Right lung (tissue), 5 donors: ENCODE results near the gene LITAF. TPM values are rescaled to one million over a fixed set of nuclear protein-coding genes. Genes with fewer than 3 reads are reported as not detected.
"Not testable (repeated sequence)": the region's sequence is repeated elsewhere in the genome, so short reads cannot be mapped to it uniquely, and the experiment has no call there.

Source experiments
- DNase-seq, 2 donors: peaks; one replicate each; pipeline ENCODE4 v3.0.0-alpha.2; 2013
- polyA plus RNA-seq, 5 donors: library from polyadenylated mRNA; unstranded; fragments of 120-200 nt; gene quantifications; one replicate each; pipeline versions ENCODE4 v1.2.1 to v1.2.3, GENCODE V29; 2013; ENCODE audit warnings: inconsistent platforms in 1 of 5, low replicate concordance in 1 of 5; ENCODE audit not compliant: insufficient read length in 5 of 5, insufficient read depth in 1 of 5

The LITAF gene
- polyA plus RNA-seq, 5 donors, result 111 to 130 (median 121) TPM

GRCh38 chr16:11602321-11602720 lies 15.6 kb upstream of the LITAF start:
- DNase-seq, result no peak

GRCh38 chr16:11601911-11602310 lies 15.2 kb upstream of the LITAF start:
- DNase-seq, result no peak

- no peak for DNase-seq
These were observed 14.7 kb upstream of the LITAF start for GRCh38 chr16:11601425-11601824.

GRCh38 chr16:11599579-11599978 lies 12.9 kb upstream of the LITAF start:
- DNase-seq, result no peak

GRCh38 chr16:11597235-11598095 lies 10.7 kb upstream of the LITAF start:
- DNase-seq, result no peak

- DNase-seq, result no peak
These were observed 10.0 kb upstream of the LITAF start for GRCh38 chr16:11596572-11597226.

- no peak for DNase-seq
These were observed 6.9 kb upstream of the LITAF start for GRCh38 chr16:11593581-11593980.

- DNase-seq, result not testable (repeated sequence)
These were observed 6.4 kb upstream of the LITAF start for GRCh38 chr16:11593076-11593475.

- DNase-seq, result not testable (repeated sequence)
These were observed 4.9 kb upstream of the LITAF start for GRCh38 chr16:11591630-11592029.

GRCh38 chr16:11589198-11589550 lies 2.5 kb upstream of the LITAF start:
- no peak for DNase-seq

- no peak for DNase-seq
These were observed 1.8 kb upstream of the LITAF start for GRCh38 chr16:11588321-11589197.

GRCh38 chr16:11587643-11588247 lies 1.0 kb upstream of the LITAF start:
- DNase-seq, result no peak

- no peak for DNase-seq
These were observed 302 bp downstream of the LITAF start for GRCh38 chr16:11586378-11586855.

- no peak for DNase-seq
These were observed 1.0 kb downstream of the LITAF start for GRCh38 chr16:11585460-11586377.

GRCh38 chr16:11583889-11584565 lies 2.7 kb downstream of the LITAF start:
- no peak for DNase-seq

GRCh38 chr16:11583166-11583565 lies 3.6 kb downstream of the LITAF start:
- DNase-seq, result no peak

- DNase-seq, result no peak
These were observed 4.4 kb downstream of the LITAF start for GRCh38 chr16:11582157-11582814.

- DNase-seq, result no peak
These were observed 5.0 kb downstream of the LITAF start for GRCh38 chr16:11581678-11582077.

GRCh38 chr16:11580451-11581086 lies 6.2 kb downstream of the LITAF start:
- no peak for DNase-seq
